Astrocyte (in vitro differentiated cells and primary cell): ENCODE results near the gene HOXD9.

Experiments
- CTCF ChIP-seq: IDR thresholded peaks from 2 replicates; pipeline ENCODE4 v1.5.1; 2011; ENCODE audit warnings: low read depth, mild to moderate bottlenecking, inconsistent platforms, low read length, moderate library complexity; ENCODE audit not compliant: insufficient read depth
- EZH2 ChIP-seq: IDR thresholded peaks from 2 replicates; pipeline ENCODE4 v1.6.1; 2012; ENCODE audit warnings: mild to moderate bottlenecking, low read length, inconsistent platforms; ENCODE audit not compliant: insufficient read depth

- TF ChIP-seq CTCF (no peak), EZH2 (no peak)
These were observed 40.6 kb downstream of the HOXD9 start for GRCh38 chr2:176162911-176163671.
